Right lobe of liver (tissue), 6 donors: ENCODE results near the gene TOB1. TPM values are rescaled to one million over a fixed set of nuclear protein-coding genes. Genes with fewer than 3 reads are reported as not detected.
"Not testable (repeated sequence)": the region's sequence is repeated elsewhere in the genome, so short reads cannot be mapped to it uniquely, and the experiment has no call there.

ENCODE experiments used
- ATAC-seq, 4 donors: fragments of 200-7000 bp; cut with Tn5 transposase; one replicate each; pipeline ENCODE4 v1.9.1; 2020; ENCODE audit warnings: mild to moderate bottlenecking in 4 of 4, moderate library complexity in 4 of 4
- DNase-seq, 3 donors: peaks; one replicate each; pipeline ENCODE4 v3.0.0-alpha.2; 2020
- H3K27ac ChIP-seq, 3 donors: fragments of 200-600 bp; one replicate each; pipeline ENCODE4 v1.8.0; 2022
- H3K27me3 ChIP-seq, 2 donors: fragments of 200-600 bp; one replicate each; pipeline ENCODE4 v1.8.0; 2022
- H3K36me3 ChIP-seq, 4 donors: fragments of 200-600 bp; sonication (generic) in 1 of 4; one replicate each; pipeline versions ENCODE4 v1.5.1 to v1.8.0; 2017 to 2022; ENCODE audit warnings: control low read depth in 1 of 4
- H3K4me1 ChIP-seq, 4 donors: fragments of 200-600 bp; sonication (generic) in 1 of 4; one replicate each; pipeline versions ENCODE4 v1.5.1 to v1.8.0; 2017 to 2022; ENCODE audit warnings: control low read depth in 1 of 4
- H3K4me3 ChIP-seq, 3 donors: fragments of 200-600 bp; one replicate each; pipeline ENCODE4 v1.8.0; 2022
- H3K9me3 ChIP-seq, 4 donors: fragments of 200-600 bp; sonication (generic) in 1 of 4; one replicate each; pipeline versions ENCODE4 v1.5.1 to v1.8.0; 2017 to 2022; ENCODE audit warnings: control low read depth in 1 of 4
- POLR2A ChIP-seq: fragments of 450-650 bp; IDR thresholded peaks from one replicate; pipeline ENCODE4 v1.6.1; 2017; ENCODE audit warnings: antibody characterized with exemption, mild to moderate bottlenecking
- WGBS: methylation state at CpG from one replicate; pipeline ENCODE4 v1.1.6; 2018; ENCODE audit warnings: low coverage, low lambda C conversion rate; ENCODE audit not compliant: insufficient coverage; ENCODE audit errors: missing lambda C conversion rate; 5-methylcytosine and 5-hydroxymethylcytosine counted together
- intact Hi-C, 2 donors: fragments of 100-400 bp; cut with DNase I; formaldehyde crosslinking; loops; one replicate each; pipeline versions ENCODE4 v1.11.2 to v1.14.1; 2022
- total RNA-seq, 6 experiments: library from RNA; depleted of rRNA in 2 of 6; stranded (reverse); fragments of >200 nt in 2 of 6; fragmentation: NEBNext Ultra II Directional in 3 of 6; extraction: Animal tissue kit (Norgen Biotek cat#: 25700) in 3 of 6; gene quantifications; one replicate each; pipeline versions ENCODE4 v1.1.0 to v1.2.4, GENCODE V29; 2016 to 2023
- TF ChIP-seq, protein P1 (sequence below), 4 donors: fragments of 200-600 bp in 3 of 4; fragments of 450-650 bp in 1 of 4; IDR thresholded peaks; one replicate each; pipeline versions ENCODE4 v1.5.1 to v1.8.0; 2016 to 2022; ENCODE audit warnings: antibody characterized with exemption in 4 of 4, mild to moderate bottlenecking in 2 of 4
- donor health status: DM: no; HTN: yes; CAD: no.
- donor health status: DM: no; HTN: no; CAD: no.
- donor health status: DM: no; HTN: no; CAD: no.
- donor health status: DM: no; HTN: yes; CAD: no.
- donor health status: DM: no; HTN: yes; CAD: no.

TOB1 gene
- total RNA-seq, 6 experiments from 2014 or later: 36.2 to 222 (median 82.1) TPM

DNA sequence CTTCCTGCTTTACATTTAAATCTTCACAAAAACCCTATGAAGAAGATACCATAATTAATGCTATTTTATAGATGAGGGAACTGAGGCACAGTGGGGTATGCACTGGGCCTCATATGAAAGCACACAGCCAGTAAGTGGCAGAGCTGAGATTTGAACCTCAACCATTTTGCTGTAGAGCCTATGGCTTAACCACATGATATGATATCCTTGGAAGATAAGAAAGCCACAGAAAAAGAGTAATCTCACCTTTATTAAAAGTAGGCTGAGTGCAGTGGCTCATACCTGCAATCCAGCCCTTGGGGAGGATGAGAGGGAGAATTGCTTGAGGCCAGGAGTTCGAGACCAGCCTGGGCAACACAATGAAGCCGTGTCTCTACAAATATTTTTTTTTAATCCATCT is 15.0 kb upstream of the TOB1 start:
- Histone ChIP-seq H3K9me3 (no peaks in the 10 kb centered on the region), H3K27me3 (no peaks in the 10 kb centered on the region), H3K4me3 (no peak overlapping the region), H3K36me3 (no peaks in the 10 kb centered on the region), H3K27ac (no peak overlapping the region), H3K4me1 (peaks cover 0 to 24% (median 0%) of the 10 kb centered on the region in 4 donors)
- TF ChIP-seq, protein P1, sequence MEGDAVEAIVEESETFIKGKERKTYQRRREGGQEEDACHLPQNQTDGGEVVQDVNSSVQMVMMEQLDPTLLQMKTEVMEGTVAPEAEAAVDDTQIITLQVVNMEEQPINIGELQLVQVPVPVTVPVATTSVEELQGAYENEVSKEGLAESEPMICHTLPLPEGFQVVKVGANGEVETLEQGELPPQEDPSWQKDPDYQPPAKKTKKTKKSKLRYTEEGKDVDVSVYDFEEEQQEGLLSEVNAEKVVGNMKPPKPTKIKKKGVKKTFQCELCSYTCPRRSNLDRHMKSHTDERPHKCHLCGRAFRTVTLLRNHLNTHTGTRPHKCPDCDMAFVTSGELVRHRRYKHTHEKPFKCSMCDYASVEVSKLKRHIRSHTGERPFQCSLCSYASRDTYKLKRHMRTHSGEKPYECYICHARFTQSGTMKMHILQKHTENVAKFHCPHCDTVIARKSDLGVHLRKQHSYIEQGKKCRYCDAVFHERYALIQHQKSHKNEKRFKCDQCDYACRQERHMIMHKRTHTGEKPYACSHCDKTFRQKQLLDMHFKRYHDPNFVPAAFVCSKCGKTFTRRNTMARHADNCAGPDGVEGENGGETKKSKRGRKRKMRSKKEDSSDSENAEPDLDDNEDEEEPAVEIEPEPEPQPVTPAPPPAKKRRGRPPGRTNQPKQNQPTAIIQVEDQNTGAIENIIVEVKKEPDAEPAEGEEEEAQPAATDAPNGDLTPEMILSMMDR (IDR thresholded peaks at IDR 0.05): no peak
- no peak for TF ChIP-seq POLR2A
- DNase-seq (no peak), ATAC-seq (no peak)
- 100% methylated on average over 2 of the region's 2 CpGs for WGBS
- intact Hi-C loops: no loop called here

DNA sequence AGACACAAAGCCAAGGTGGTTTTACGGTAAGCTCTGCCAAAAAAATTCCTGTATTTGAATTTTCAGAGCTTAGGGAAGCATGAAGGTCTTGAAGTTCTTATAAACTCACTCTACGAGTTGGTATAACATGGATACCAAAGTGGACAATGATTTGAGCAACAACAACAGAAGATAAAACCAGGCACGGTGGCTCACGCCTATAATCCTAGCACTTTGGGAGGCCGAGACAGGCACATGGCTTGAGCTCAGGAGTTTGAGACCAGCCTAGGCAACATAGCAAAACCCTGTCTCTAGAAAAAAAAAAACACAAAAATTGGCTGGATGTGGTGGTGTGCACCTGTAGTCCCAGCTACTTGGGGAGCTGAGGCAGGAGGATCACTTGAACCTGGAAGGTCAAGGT is 12.9 kb upstream of the TOB1 start:
- H3K27me3 ChIP-seq: no peaks in the 10 kb centered on the region
- intact Hi-C loops: no loop called here
- DNase-seq (no peak), ATAC-seq (no peak)
- WGBS: 93% methylated on average over 5 of the region's 5 CpGs
- TF ChIP-seq POLR2A: no peak
- TF ChIP-seq, protein P1 (IDR thresholded peaks at IDR 0.05): no peak
- peaks cover 0 to 20% (median 0%) of the 10 kb centered on the region in 4 donors for H3K4me1 ChIP-seq
- no peaks in the 10 kb centered on the region for H3K36me3 ChIP-seq
- no peaks in the 10 kb centered on the region for H3K9me3 ChIP-seq
- no peak overlapping the region for H3K4me3 ChIP-seq
- H3K27ac ChIP-seq: no peak overlapping the region

DNA sequence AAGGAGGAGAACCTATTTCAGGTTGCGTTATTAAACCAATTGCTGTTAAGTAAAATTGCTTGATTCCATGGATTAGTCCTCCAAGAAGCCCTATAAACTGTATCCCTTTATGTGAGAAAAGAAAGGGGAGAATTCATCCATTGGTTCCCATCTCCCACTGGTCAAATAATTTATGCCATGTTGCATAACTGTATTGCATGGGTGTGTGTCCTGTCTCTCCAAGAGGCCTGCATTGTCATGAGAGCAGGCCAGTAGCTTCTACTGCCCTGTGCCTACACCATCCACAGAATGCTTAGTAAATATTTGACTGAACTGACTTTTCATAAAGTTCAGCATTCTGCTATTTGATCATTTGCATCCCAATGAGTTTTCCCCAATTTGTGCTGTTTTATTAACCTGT is 11.7 kb upstream of the TOB1 start:
- intact Hi-C loops: no loop called here
- Histone ChIP-seq H3K9me3 (no peaks in the 10 kb centered on the region), H3K4me3 (no peak overlapping the region), H3K27ac (no peak overlapping the region), H3K36me3 (no peaks in the 10 kb centered on the region), H3K27me3 (no peaks in the 10 kb centered on the region), H3K4me1 (peaks cover 0 to 18% (median 1%) of the 10 kb centered on the region in 4 donors)
- DNase-seq (peak in 1 of 3 donors; percentile 27), ATAC-seq (peak; percentile 57 to 89 (median 74))
- WGBS: 100% methylated on average over 1 of the region's 1 CpG
- no peak for TF ChIP-seq POLR2A
- TF ChIP-seq, protein P1 (IDR thresholded peaks at IDR 0.05): no peak

DNA sequence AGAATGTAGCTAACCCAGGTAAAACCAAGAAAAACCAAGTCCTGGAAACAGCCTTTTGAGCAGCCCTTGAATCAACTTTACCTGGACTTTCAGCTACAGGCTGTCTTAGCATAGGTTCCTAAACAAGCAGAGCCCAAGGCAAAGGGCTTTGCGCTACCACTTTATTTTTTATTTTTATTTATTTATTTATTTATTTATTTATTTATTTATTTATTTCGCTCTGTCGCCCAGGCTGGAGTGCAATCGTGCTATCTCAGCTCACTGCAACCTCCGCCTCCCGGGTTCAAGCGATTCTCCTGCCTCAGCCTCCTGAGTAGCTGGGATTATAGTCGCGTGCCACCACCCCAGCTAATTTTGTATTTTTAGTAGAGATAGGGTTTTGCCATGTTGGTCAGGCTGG is 10.9 kb upstream of the TOB1 start:
- DNase-seq: peak in 1 of 3 donors; percentile 22
- ATAC-seq, H3K36me3 ChIP-seq, intact Hi-C loops, H3K4me3 ChIP-seq, H3K27ac ChIP-seq, H3K9me3 ChIP-seq, H3K27me3 ChIP-seq: not testable (repeated sequence)
- peaks cover 0 to 26% (median 5%) of the 10 kb centered on the region in 4 donors for H3K4me1 ChIP-seq
- 95% methylated on average over 9 of the region's 9 CpGs for WGBS

DNA sequence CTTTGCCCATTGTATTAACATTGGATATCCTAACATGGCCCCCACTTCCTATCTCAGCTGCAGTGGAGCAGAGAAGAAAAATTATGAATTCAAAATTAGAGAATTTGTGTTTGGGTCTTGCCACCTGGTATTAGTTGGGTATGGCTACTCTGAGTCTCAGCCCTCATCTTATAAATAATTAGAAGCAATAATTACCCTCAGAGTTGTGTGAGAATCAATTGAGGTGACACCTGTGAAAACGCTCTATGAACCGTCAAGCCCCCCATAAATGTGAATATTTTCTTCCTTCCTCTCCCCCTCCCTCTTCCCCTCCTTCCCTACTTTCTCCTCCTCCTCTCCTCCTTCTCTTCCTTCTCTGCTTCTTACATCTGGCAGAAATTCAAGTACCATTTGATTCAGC is 8.9 kb upstream of the TOB1 start:
- DNase-seq (no peak), ATAC-seq (no peak)
- intact Hi-C loops: no loop called here
- WGBS: 63% methylated on average over 2 of the region's 2 CpGs
- Histone ChIP-seq H3K9me3 (no peaks in the 10 kb centered on the region), H3K4me1 (peaks cover 0 to 31% (median 6%) of the 10 kb centered on the region in 4 donors), H3K36me3 (no peaks in the 10 kb centered on the region), H3K4me3 (no peak overlapping the region), H3K27ac (no peak overlapping the region), H3K27me3 (no peaks in the 10 kb centered on the region)
- TF ChIP-seq, protein P1 (IDR thresholded peaks at IDR 0.05): no peak
- TF ChIP-seq POLR2A: no peak
